ENCODE data around the gene NDOR1.

DNA sequence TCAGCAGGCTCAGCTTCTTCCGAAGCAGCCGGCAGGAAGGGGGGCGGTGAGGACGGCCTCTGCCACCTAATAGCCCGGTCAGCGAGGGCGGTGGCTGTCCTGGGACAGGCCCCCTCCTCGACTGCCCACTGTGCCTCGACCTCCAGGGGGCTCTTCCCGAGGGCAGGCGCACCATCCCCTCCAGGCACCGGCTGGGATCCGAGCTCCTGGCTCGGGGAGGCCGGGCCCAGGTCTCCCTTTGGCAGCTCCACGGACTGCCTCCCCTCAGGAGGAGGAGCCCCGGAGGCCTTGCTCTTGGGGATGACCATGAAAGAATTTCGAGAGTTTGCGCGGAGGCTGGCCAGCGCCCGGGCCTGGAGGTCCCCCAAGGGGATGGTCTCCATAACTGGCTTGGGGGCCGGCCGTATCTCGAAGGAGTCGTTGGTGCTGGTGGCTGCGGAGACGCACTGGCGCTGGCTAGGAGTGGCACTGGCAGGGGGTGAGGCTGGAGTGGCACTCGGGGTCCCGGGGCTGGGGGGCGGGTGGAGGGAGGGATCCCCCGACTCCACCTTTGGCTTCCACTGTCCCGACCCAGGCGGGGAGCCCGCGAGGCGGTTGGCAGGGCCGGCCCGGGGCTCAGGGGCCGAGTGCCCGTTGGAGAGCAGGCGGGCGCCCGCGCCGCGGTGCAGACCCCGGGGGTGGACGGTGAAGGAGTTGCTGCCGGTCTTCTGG, 5.9 kb upstream of the NDOR1 start:
- TF ChIP-seq CTCF (conservative IDR thresholded peaks at IDR 0.05; ENCODE audit: low read length) (no peak), EZH2phosphoT487 (IDR thresholded peaks at IDR 0.05; ENCODE audit: borderline replicate concordance) (no peak)

Measured in Loucy (cell line).